ENCODE data around the gene LRRC26. TPM values are rescaled to one million over a fixed set of nuclear protein-coding genes. Genes with fewer than 3 reads are reported as not detected.

LRRC26 gene
- total and polyA plus RNA-seq, 2 of the 13 experiments (the other 11 are each of a cell fraction or from before 2014, with no cell fraction given) = not detected

DNA sequence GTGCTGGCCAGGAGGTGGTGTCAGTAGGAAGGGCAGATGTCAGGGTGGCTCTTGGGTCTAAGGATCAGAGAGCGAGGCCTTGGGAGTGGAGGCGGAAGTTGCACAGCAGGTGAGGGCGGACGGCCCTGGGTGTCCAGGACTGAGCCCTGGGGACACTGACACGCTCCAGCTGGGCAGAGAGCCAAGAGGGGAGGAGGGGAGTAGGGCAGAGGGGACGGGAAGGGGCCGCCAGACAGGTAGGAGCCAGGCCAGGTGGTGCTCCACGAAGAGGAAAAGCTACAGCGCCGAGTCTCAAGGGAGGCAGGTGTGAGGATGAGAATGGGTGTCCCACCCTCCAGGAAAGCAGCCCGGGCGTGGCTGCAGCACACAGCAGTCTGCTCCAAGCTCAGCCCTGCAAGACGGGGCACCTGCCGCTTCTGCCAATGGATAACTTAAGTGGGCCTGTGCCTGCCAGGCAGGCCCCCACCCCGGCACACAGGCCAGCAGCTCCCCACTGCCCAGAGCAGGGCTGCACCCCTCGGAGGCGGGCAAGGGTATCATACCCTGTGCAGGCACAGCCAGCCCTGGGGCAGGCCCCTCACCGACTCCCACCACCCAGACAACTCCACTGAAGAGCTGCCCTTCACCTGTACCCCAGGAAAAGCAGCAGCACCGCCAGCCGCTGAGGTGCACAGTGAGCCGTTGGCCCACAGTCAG, 25.8 kb upstream of the LRRC26 start (continued):
- TF ChIP-seq ZSCAN25 (CRISPR knock-in tag; IDR thresholded peaks at IDR 0.05) = 0 out of 2 replicates have a peak, but pooled peaks have one; percentile 20
- TF ChIP-seq MYC (CRISPR knock-in tag; IDR thresholded peaks at IDR 0.05; ENCODE audit: borderline replicate concordance) = no peak
- TF ChIP-seq RCOR2 (CRISPR knock-in tag; IDR thresholded peaks at IDR 0.05) = peak; percentile 27; the same call in 1 of the 2 replicates
- 0 out of 2 replicates have a peak, but pooled peaks have one; percentile 33 for TF ChIP-seq ETV5 (CRISPR knock-in tag; IDR thresholded peaks at IDR 0.05; ENCODE audit: borderline replicate concordance)
- no peak for TF ChIP-seq NR2F6 (IDR thresholded peaks at IDR 0.05)
- TF ChIP-seq NR2F6 (CRISPR knock-in tag; IDR thresholded peaks at IDR 0.05) = peak; percentile 23; the same call in 1 of the 2 replicates
- no peak for TF ChIP-seq ZNF570 (CRISPR knock-in tag; IDR thresholded peaks at IDR 0.05; ENCODE audit: borderline replicate concordance)
- TF ChIP-seq HOXA5 (CRISPR knock-in tag; IDR thresholded peaks at IDR 0.05) = no peak
- TF ChIP-seq CTCF (CRISPR knock-in tag; IDR thresholded peaks at IDR 0.05) = peak; percentile 37; the same call in 1 of the 2 replicates
- TF ChIP-seq ZNF414 (CRISPR knock-in tag; IDR thresholded peaks at IDR 0.05) = no peak
- TF ChIP-seq UBTF (CRISPR knock-in tag; IDR thresholded peaks at IDR 0.05) = 0 out of 2 replicates have a peak, but pooled peaks have one; percentile 17
- TF ChIP-seq ARNT2 (CRISPR knock-in tag; IDR thresholded peaks at IDR 0.05; ENCODE audit: low read depth) = 0 out of 2 replicates have a peak, but pooled peaks have one; percentile 22
- no peak for TF ChIP-seq ZNF280B (CRISPR knock-in tag; IDR thresholded peaks at IDR 0.05; ENCODE audit: borderline replicate concordance)
- no peak for TF ChIP-seq TAF1 (CRISPR knock-in tag; IDR thresholded peaks at IDR 0.05)
- TF ChIP-seq ESRRA (CRISPR knock-in tag; IDR thresholded peaks at IDR 0.05; ENCODE audit: low read depth) = 0 out of 2 replicates have a peak, but pooled peaks have one; percentile 49
- peak; percentile 38; the same call in 1 of the 2 replicates for TF ChIP-seq SAP130 (CRISPR knock-in tag; IDR thresholded peaks at IDR 0.05; ENCODE audit: low read depth)
- TF ChIP-seq, protein P1, sequence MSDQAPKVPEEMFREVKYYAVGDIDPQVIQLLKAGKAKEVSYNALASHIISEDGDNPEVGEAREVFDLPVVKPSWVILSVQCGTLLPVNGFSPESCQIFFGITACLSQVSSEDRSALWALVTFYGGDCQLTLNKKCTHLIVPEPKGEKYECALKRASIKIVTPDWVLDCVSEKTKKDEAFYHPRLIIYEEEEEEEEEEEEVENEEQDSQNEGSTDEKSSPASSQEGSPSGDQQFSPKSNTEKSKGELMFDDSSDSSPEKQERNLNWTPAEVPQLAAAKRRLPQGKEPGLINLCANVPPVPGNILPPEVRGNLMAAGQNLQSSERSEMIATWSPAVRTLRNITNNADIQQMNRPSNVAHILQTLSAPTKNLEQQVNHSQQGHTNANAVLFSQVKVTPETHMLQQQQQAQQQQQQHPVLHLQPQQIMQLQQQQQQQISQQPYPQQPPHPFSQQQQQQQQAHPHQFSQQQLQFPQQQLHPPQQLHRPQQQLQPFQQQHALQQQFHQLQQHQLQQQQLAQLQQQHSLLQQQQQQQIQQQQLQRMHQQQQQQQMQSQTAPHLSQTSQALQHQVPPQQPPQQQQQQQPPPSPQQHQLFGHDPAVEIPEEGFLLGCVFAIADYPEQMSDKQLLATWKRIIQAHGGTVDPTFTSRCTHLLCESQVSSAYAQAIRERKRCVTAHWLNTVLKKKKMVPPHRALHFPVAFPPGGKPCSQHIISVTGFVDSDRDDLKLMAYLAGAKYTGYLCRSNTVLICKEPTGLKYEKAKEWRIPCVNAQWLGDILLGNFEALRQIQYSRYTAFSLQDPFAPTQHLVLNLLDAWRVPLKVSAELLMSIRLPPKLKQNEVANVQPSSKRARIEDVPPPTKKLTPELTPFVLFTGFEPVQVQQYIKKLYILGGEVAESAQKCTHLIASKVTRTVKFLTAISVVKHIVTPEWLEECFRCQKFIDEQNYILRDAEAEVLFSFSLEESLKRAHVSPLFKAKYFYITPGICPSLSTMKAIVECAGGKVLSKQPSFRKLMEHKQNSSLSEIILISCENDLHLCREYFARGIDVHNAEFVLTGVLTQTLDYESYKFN (CRISPR knock-in tag; conservative IDR thresholded peaks at IDR 0.05) = peak; percentile 42; the same call in 1 of the 2 replicates
- peak; percentile 70 for TF ChIP-seq ZBTB38 (CRISPR knock-in tag; IDR thresholded peaks at IDR 0.05)
- peak; percentile 54; the same call in 1 of the 2 replicates for TF ChIP-seq AKAP8 (CRISPR knock-in tag; IDR thresholded peaks at IDR 0.05)

Data from HepG2 (cell line).